GM12891 (cell line): ENCODE results near the gene SLC12A9.
"Not testable (repeated sequence)": the region's sequence is repeated elsewhere in the genome, so short reads cannot be mapped to it uniquely, and the experiment has no call there.

ENCODE experiments used
- DNase-seq: peaks from one replicate; pipeline ENCODE4 v3.0.0; 2011; ENCODE audit warnings: low spot score; ENCODE audit not compliant: insufficient read length
- FAIRE-seq: peaks from 2 replicates; lab custom pipeline; 2011; peaks lifted over from hg19 to GRCh38; lab: Jason Lieb, UNC
- PAX5 ChIP-seq: IDR thresholded peaks from 2 replicates; pipeline ENCODE4 v1.6.1; 2011; ENCODE audit warnings: low read length, moderate library complexity, mild to moderate bottlenecking; ENCODE audit not compliant: insufficient read depth, severe bottlenecking
- POLR2A ChIP-seq: IDR thresholded peaks from 2 replicates; pipeline ENCODE4 v1.6.1; 2011; ENCODE audit warnings: low read depth, low read length, control low read depth
- POLR2AphosphoS5 ChIP-seq: IDR thresholded peaks from 2 replicates; pipeline ENCODE4 v1.6.1; 2011; ENCODE audit warnings: low read depth, low read length, control low read depth
- POU2F2 ChIP-seq: IDR thresholded peaks from 2 replicates; pipeline ENCODE4 v1.6.1; 2011; ENCODE audit warnings: low read depth, mild to moderate bottlenecking, control low read depth, low read length, moderate library complexity
- SPI1 ChIP-seq: IDR thresholded peaks from 2 replicates; pipeline ENCODE4 v1.6.1; 2011; ENCODE audit warnings: low read depth, low read length, control low read depth
- TAF1 ChIP-seq: IDR thresholded peaks from 2 replicates; pipeline ENCODE4 v1.6.1; 2011; ENCODE audit warnings: low read depth, low read length, control low read depth

SLC12A9 gene

DNA sequence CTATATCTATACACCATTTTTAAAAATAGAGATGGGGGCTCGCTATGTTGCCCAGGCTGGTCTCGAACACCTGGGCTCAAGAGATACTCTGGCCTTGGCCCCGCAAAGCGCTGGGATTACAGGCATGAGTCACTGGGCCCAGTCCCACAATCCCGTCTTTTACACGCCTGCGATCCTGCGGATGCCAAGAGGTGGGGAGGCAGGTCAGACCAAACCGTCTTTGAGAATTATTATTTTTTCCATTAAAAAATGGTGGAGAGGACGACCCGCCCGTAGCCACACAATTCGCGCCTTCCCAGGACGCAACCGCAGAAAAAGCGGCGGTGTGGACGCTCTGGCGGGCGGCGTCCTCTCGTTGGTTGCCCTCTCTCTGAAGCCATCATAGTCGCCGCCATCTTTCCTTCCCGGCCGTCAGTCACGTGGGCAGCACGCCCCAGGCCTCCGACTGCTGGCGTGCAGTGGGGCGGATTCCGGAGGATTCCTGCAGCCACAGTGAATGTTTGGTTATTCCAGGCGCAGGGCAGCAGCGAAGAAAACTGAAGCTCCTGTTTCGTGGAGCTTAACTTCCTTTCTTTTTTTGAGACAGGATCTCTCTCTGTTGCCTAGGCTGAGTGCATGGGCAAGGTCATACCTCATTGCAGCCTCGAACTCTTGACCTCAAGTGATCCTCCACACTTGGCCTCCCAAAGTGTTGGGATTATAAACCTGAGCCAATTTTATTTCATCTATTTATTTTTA is 15.2 kb upstream of the SLC12A9 start:
- peak; percentile 76 for FAIRE-seq
- 0 out of 2 replicates have a peak, but pooled peaks have one; percentile 30 for TF ChIP-seq TAF1
- TF ChIP-seq POLR2AphosphoS5 = no peak
- TF ChIP-seq PAX5 = no peak
- TF ChIP-seq POU2F2 = 0 out of 2 replicates have a peak, but pooled peaks have one; percentile 9
- no peak for TF ChIP-seq POLR2A
- TF ChIP-seq SPI1 = no peak

DNA sequence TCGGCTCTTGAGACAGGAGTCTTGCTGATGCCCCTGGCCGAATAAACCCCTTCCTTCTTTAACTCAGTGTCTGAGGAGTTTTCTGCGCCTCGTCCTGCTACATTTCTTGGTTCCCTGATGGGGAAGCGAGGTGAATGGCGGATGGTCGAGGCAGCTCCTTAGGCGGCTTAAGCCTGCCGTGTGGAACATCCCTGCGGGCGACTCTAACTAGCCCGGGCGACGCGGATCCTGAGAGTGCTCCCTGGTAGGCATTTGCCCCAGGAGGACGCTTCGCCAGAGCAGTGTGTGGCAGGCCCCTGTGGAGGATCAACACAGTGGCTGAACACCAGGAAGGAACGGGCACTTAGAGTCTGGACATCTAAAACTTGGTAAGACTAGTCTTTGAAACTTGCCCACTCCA is 13.2 kb upstream of the SLC12A9 start:
- no peak for TF ChIP-seq PAX5
- TF ChIP-seq POU2F2 = no peak
- DNase-seq (no peak), FAIRE-seq (no peak)

More for the DNA sequence above, 15.2 kb upstream of the SLC12A9 start:
- DNase-seq = peak; percentile 70

DNA sequence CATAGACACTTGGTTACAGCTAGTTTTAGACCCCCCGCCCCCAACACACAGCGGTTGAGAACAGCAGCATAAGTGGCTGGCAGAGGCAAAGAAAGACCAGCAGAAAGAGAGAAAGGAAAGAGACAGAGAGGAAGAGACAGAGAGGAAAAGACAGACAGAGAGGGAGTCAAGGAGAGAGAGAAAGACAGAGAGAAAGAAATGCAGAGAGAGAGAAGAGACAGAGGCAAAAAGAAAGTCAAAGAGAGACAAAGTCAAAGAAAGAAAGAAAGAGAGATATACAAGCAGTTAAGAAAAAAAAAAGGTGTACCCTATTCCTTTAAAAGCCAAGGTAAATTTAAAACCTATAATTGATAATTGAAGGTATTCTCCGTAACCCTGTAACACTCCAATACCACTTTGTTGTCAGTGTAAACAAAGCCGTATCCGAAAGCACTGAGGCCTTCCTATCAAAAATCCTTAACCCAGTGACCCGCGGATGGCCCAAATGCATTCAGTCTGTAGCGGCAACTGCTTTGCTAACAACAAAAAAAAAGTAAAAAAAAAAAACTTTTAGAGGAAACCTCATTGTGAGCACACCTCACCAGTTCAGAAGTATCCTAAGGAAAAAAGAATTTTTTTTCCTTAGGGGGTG is 11.9 kb upstream of the SLC12A9 start:
- TF ChIP-seq POU2F2 (no peak), TAF1 (no peak), POLR2AphosphoS5 (no peak), POLR2A (no peak), SPI1 (no peak), PAX5 (no peak)
- DNase-seq (no peak), FAIRE-seq (no peak)

DNA sequence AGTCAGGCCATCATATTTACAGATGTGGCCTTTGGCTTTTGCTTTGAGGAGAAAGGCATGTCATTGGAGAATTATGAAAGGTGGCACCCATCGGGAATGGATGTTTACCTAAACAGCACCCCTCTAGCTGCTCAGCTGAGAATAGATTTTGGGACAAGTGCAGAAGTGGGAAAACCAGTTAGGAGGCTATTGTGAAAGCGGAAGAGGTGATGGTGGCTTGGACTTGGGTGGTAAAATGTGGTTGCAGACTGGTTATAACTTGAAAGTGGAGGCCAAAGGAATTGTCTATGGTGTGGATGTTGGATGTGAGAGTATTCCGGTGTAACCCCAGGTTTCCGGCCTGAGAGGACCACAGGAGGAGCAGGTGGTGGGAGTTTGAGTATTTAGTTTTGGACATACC is 5.2 kb upstream of the SLC12A9 start:
- FAIRE-seq = no peak
- DNase-seq = no peak
- no peak for TF ChIP-seq POLR2A
- TF ChIP-seq POLR2AphosphoS5 = no peak
- no peak for TF ChIP-seq POU2F2
- no peak for TF ChIP-seq PAX5
- TF ChIP-seq SPI1 = no peak
- TF ChIP-seq TAF1 = no peak

DNA sequence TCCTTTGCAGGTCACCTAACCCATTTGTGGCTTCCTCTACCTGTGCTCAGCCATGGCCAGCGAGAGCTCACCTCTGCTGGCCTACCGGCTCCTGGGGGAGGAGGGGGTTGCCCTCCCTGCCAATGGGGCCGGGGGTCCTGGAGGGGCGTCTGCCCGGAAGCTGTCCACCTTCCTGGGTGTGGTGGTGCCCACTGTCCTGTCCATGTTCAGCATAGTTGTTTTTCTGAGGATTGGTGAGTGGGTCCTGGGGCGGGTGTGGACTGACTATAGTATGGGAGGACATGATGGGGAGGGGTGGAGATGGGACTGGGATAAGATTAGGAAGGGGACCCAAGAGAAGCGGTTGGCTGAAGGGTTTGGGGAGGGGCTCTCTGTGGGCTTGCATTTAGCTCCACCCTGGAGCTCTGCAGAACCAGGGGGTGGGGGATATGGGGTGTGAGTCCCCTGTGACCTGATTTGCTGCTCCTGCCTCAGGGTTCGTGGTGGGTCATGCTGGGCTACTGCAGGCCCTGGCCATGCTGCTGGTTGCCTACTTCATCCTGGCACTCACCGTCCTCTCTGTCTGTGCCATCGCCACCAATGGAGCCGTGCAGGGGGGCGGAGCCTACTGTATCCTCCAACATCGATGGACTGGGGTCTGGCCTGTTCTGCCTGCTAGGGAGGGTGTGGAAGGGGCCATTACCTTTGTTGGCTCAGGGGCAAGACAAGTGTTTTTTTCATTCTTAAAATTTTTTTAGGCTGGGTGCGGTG is 1.8 kb downstream of the SLC12A9 start:
- DNase-seq (no peak), FAIRE-seq (no peak)
- no peak for TF ChIP-seq POU2F2
- TF ChIP-seq PAX5 = no peak
- TF ChIP-seq POLR2AphosphoS5 = no peak
- TF ChIP-seq POLR2A = no peak
- TF ChIP-seq TAF1 = no peak
- no peak for TF ChIP-seq SPI1

DNA sequence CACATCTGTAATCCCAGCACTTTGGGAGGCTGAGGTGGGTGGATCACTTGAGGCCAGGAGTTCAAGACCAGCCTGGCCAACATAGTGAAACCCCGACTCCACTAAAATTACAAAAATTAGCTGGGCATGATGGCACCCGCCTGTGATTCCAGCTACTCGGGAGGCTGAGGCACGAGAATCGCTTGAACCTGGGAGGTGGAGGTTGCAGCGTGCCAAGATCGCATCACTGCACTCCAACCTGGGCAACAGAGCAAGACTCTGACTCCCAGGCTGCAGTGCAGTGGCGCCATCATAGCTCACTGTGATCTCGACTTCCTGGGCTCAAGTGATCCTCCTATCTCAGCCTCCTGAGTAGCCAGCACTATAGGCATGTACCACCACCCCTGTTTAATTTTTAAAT is 2.4 kb downstream of the SLC12A9 start:
- not testable (repeated sequence) for FAIRE-seq, DNase-seq

DNA sequence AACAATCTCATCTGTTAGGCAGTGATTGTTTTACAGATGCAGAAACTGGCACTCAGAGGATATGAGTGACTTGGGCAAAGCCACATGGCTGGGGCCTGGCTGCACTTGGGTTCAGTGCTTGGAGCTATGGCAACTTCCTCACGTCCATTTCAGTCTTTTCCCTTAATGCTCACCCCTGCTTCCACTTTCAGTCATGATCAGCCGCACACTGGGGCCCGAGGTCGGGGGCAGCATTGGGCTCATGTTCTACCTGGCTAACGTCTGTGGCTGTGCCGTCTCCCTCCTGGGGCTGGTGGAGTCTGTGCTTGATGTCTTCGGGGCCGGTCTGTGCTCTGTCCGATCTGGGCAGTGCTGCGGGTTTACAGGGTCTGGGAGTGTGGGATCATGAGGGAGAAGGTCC is 3.0 kb downstream of the SLC12A9 start:
- DNase-seq = no peak
- FAIRE-seq = no peak
- no peak for TF ChIP-seq POU2F2
- no peak for TF ChIP-seq TAF1
- no peak for TF ChIP-seq POLR2A
- TF ChIP-seq POLR2AphosphoS5 = no peak
- no peak for TF ChIP-seq PAX5
- TF ChIP-seq SPI1 = no peak

DNA sequence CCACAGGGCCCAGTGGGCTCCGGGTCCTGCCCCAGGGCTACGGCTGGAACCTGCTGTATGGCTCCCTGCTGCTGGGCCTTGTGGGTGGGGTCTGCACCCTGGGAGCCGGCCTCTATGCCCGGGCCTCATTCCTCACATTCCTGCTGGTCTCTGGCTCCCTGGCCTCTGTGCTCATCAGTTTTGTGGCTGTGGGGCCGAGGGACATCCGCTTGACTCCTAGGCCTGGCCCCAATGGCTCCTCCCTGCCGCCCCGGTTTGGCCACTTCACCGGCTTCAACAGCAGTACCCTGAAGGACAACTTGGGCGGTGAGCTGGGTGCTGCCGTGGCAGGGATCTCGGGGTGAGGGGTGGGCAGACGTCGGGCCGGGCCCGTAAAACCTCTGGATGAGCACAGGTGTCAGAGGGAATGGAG is 4.4 kb downstream of the SLC12A9 start:
- no peak for FAIRE-seq
- DNase-seq = no peak
- no peak for TF ChIP-seq TAF1
- TF ChIP-seq PAX5 = no peak
- no peak for TF ChIP-seq POU2F2
- no peak for TF ChIP-seq POLR2A
- no peak for TF ChIP-seq SPI1
- TF ChIP-seq POLR2AphosphoS5 = no peak

DNA sequence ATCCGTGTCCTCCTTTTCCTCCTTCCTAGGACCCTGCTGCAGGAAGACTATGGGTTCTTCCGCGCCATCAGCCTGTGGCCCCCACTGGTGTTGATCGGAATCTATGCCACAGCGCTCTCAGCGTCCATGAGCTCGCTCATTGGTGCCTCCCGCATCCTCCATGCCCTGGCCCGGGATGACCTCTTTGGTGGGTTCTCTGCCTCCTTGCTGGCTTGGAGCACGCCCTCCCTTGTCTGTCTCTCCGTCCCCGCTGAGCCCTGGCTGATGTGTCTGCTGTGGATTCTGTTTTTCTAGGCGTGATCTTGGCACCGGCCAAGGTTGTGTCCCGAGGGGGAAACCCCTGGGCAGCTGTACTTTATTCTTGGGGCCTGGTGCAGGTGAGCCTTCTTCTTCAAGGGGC is 7.3 kb downstream of the SLC12A9 start:
- DNase-seq (no peak), FAIRE-seq (no peak)
- TF ChIP-seq TAF1 = no peak
- TF ChIP-seq POU2F2 = no peak
- no peak for TF ChIP-seq PAX5
- no peak for TF ChIP-seq POLR2AphosphoS5
- TF ChIP-seq SPI1 = no peak
- no peak for TF ChIP-seq POLR2A
